Measurements from ENCODE around the gene PXK.

PXK gene

GRCh38 chr3:58383904-58384303 is 51.2 kb downstream of the PXK start:
- no peak for DNase-seq (ENCODE audit: low spot score)

GRCh38 chr3:58384381-58385090 is 51.8 kb downstream of the PXK start:
- no peak for DNase-seq (ENCODE audit: low spot score)

- DNase-seq (ENCODE audit: low spot score), result no peak
Measured at GRCh38 chr3:58386626-58387365, 54.1 kb downstream of the PXK start.

- no peak for DNase-seq (ENCODE audit: low spot score)
Measured at GRCh38 chr3:58387650-58388546, 55.2 kb downstream of the PXK start.

GRCh38 chr3:58388550-58389091 is 55.9 kb downstream of the PXK start:
- DNase-seq (ENCODE audit: low spot score), result no peak

- no peak for DNase-seq (ENCODE audit: low spot score)
Measured at GRCh38 chr3:58391156-58391865, 58.6 kb downstream of the PXK start.

- DNase-seq (ENCODE audit: low spot score), result no peak
Measured at GRCh38 chr3:58392181-58392580, 59.5 kb downstream of the PXK start.

- DNase-seq (ENCODE audit: low spot score), result no peak
Measured at GRCh38 chr3:58394339-58394738, 61.6 kb downstream of the PXK start.

- DNase-seq (ENCODE audit: low spot score), result no peak
Measured at GRCh38 chr3:58398669-58399333, 66.1 kb downstream of the PXK start.

- no peak for DNase-seq (ENCODE audit: low spot score)
Measured at GRCh38 chr3:58403513-58404109, 70.9 kb downstream of the PXK start.

- DNase-seq (ENCODE audit: low spot score), result no peak
Measured at GRCh38 chr3:58404396-58404795, 71.7 kb downstream of the PXK start.

GRCh38 chr3:58408906-58409305 is 76.2 kb downstream of the PXK start:
- DNase-seq (ENCODE audit: low spot score), result no peak

GRCh38 chr3:58409663-58410062 is 77.0 kb downstream of the PXK start:
- no peak for DNase-seq (ENCODE audit: low spot score)

GRCh38 chr3:58411036-58411435 is 78.3 kb downstream of the PXK start:
- no peak for DNase-seq (ENCODE audit: low spot score)

- no peak for DNase-seq (ENCODE audit: low spot score)
Measured at GRCh38 chr3:58411851-58412830, 79.4 kb downstream of the PXK start.

GRCh38 chr3:58414538-58415197 is 82.0 kb downstream of the PXK start:
- DNase-seq (ENCODE audit: low spot score), result peak; percentile 58

- no peak for DNase-seq (ENCODE audit: low spot score)
Measured at GRCh38 chr3:58416191-58416590, 83.5 kb downstream of the PXK start.

- DNase-seq (ENCODE audit: low spot score), result no peak
Measured at GRCh38 chr3:58417075-58417474, 84.4 kb downstream of the PXK start.

- DNase-seq (ENCODE audit: low spot score), result no peak
Measured at GRCh38 chr3:58418227-58418626, 85.5 kb downstream of the PXK start.

Measured in germinal center (tissue), 1 donor.